Aorta (tissue), 5 donors: ENCODE data around the gene SLC5A5. TPM values are rescaled to one million over a fixed set of nuclear protein-coding genes. Genes with fewer than 3 reads are reported as not detected.

ENCODE experiments used
- ATAC-seq: fragments of 200-7000 bp; cut with Tn5 transposase; one replicate; pipeline ENCODE4 v1.9.1; 2022; ENCODE audit warnings: moderate library complexity; ENCODE audit not compliant: low FRiP score
- DNase-seq, 2 donors: peaks; one replicate each; pipeline ENCODE4 v3.0.0-alpha.2; 2020
- H3K27ac ChIP-seq, 2 donors: one replicate each; pipeline ENCODE4 v1.5.1; 2013; ENCODE audit warnings: low read length in 2 of 2, mild to moderate bottlenecking in 2 of 2, moderate library complexity in 2 of 2, control low read depth in 1 of 2, inconsistent platforms in 1 of 2, low read depth in 1 of 2
- H3K27me3 ChIP-seq, 2 donors: one replicate each; pipeline ENCODE4 v1.6.1; 2013; ENCODE audit warnings: control low read depth in 1 of 2, low read length in 1 of 2, mild to moderate bottlenecking in 1 of 2, moderate library complexity in 1 of 2; ENCODE audit not compliant: insufficient read depth in 2 of 2, control insufficient read depth in 1 of 2
- H3K36me3 ChIP-seq, 2 donors: one replicate each; pipeline ENCODE4 v1.6.1; 2013; ENCODE audit warnings: control low read depth in 1 of 2, low read length in 1 of 2, mild to moderate bottlenecking in 1 of 2; ENCODE audit not compliant: insufficient read depth in 2 of 2, control insufficient read depth in 1 of 2
- H3K4me1 ChIP-seq, 2 donors: one replicate each; pipeline ENCODE4 v1.6.1; 2013; ENCODE audit warnings: low read length in 2 of 2, control low read depth in 1 of 2, mild to moderate bottlenecking in 1 of 2, moderate library complexity in 1 of 2; ENCODE audit not compliant: insufficient read depth in 2 of 2, control insufficient read depth in 1 of 2
- H3K4me3 ChIP-seq, 2 donors: one replicate each; pipeline ENCODE4 v1.5.1; 2013; ENCODE audit warnings: low read length in 2 of 2, control low read depth in 1 of 2, mild to moderate bottlenecking in 1 of 2
- H3K9me3 ChIP-seq: one replicate; pipeline ENCODE4 v1.6.1; 2013; ENCODE audit warnings: mild to moderate bottlenecking, low read length; ENCODE audit not compliant: control insufficient read depth
- WGBS, 2 donors: extraction: QIAGEN DNeasy Blood & Tissue Kit; methylation state at CpG; one replicate each; pipeline ENCODE4 v1.1.7; 2013; 5-methylcytosine and 5-hydroxymethylcytosine counted together
- intact Hi-C, 2 donors: fragments of 100-400 bp; cut with DNase I; formaldehyde crosslinking; loops; one replicate each; pipeline versions ENCODE4 v1.14.2 to v1.15.0; 2022
- polyA plus RNA-seq, 2 donors: library from polyadenylated mRNA; stranded (reverse); fragments of 200-250 nt; gene quantifications; one replicate each; pipeline ENCODE4 v1.2.3, GENCODE V29; 2013
- total RNA-seq, 2 donors: library from RNA; stranded (reverse); fragmentation: NEBNext Ultra II Directional; extraction: Animal tissue kit (Norgen Biotek cat#: 25700); gene quantifications; one replicate each; pipeline ENCODE4 v1.2.1, GENCODE V29; 2021
- donor health status: healthy with polysubstance abuse.
- donor health status: Bipolar disorder and iron deficiency.
- donor health status: DM: no; HTN: no; CAD: no.
- donor health status: DM: no; HTN: no; CAD: no.
- donor health status: DM: yes; HTN: yes; CAD: no.

The SLC5A5 gene
- total and polyA plus RNA-seq, 4 donors: 0.03 TPM; not detected in 3

- DNase-seq: peak; percentile 99
- Histone ChIP-seq H3K4me3 (peak within 1 kb of the TSS; percentile 31 to 83), H3K27ac (peak within 1 kb of the TSS in 1 of 2 donors; percentile 2), H3K36me3 (peaks cover 0 to 1% of the 10 kb centered on the region in 2 donors), H3K9me3 (no peaks in the 10 kb centered on the region), H3K4me1 (peaks cover 2 to 6% of the 10 kb centered on the region in 2 donors), H3K27me3 (no peaks in the 10 kb centered on the region)
- ATAC-seq: peak; percentile 98
- intact Hi-C loops: loop anchor here (2.0 to 10.0 kb wide), 4 partner anchors 73 to 385 kb away; partner anchors contain the start of genes CCDC124 (in 1 of the 2) and SLC27A1 (in 1 of the 2)
- WGBS, 2 donors: 0% methylated on average over 73 to 80 of the region's 80 CpGs
These were observed 12.0 kb upstream of the SLC5A5 start, which contains the start of gene RPL18A for GRCh38 chr19:17859533-17860330. Gene RPL18A, plus strand, starts transcription at chr19:17859910. Its CDS starts 47 bp downstream, at chr19:17859957.

- DNase-seq (no peak), ATAC-seq (no peak)
- intact Hi-C loops: loop anchor here in 1 of 2 donors (5.0 kb wide), 1 partner anchor 137 kb away; no protein-coding TSS in a partner anchor
- Histone ChIP-seq H3K4me1 (peaks cover 2 to 6% of the 10 kb centered on the region in 2 donors), H3K9me3 (no peaks in the 10 kb centered on the region), H3K4me3 (peak overlapping the region; percentile 31 to 83), H3K36me3 (peaks cover 0 to 1% of the 10 kb centered on the region in 2 donors), H3K27me3 (no peaks in the 10 kb centered on the region), H3K27ac (peak overlapping the region in 1 of 2 donors; percentile 2)
- 2% methylated on average over 22 of the region's 22 CpGs for WGBS, 2 donors
These were observed 11.3 kb upstream of the SLC5A5 start for GRCh38 chr19:17860331-17860992.

GRCh38 chr19:17860993-17861360, 10.8 kb upstream of the SLC5A5 start:
- no peak for DNase-seq
- WGBS, 2 donors: 55 to 56% methylated on average over 7 of the region's 7 CpGs
- Histone ChIP-seq H3K27me3 (no peaks in the 10 kb centered on the region), H3K27ac (no peak overlapping the region), H3K4me3 (peak overlapping the region in 1 of 2 donors; percentile 83), H3K4me1 (peaks cover 2 to 6% of the 10 kb centered on the region in 2 donors), H3K9me3 (no peaks in the 10 kb centered on the region), H3K36me3 (peaks cover 0 to 1% of the 10 kb centered on the region in 2 donors)
- intact Hi-C loops: loop anchor here in 1 of 2 donors (5.0 kb wide), 1 partner anchor 136 kb away; no protein-coding TSS in a partner anchor
- ATAC-seq: no peak

DNA sequence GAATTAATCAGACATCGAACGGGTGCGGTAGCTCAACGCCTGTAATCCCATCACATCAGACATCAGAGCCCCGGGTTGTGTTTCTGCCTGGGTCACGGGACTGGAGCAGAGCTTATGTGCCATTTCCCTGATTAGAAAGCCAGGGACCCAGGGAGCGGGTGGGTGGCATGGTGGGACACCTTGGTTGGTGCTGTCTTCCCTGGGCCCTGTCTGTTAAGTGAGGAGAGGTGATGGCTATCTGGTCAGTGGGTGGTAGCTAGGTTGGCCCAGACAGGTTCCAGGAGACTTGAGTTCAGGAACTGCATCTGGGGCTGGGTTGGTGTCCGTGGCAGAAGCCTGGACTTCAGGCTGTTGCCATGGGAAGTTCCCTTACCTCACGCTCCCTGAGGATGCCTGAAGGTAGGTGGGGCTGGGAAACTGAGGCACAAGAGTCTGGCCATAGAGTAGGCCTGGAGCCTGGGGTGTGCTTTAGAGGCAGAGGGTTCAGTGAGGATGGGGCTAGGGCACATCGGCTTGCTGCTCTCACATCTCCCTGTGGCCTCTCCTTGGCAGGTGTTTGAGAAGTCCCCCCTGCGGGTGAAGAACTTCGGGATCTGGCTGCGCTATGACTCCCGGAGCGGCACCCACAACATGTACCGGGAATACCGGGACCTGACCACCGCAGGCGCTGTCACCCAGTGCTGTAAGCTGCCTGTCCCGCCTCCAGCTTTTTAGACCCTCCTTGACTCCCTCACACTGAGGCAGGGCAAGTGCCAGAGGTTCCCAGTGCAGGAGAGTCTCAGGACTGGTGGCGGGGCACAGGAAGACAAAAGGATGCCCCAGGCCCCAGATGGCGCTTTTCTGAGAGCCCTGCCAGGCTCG, 10.0 kb upstream of the SLC5A5 start:
- intact Hi-C loops: loop anchor here in 1 of 2 donors (5.0 kb wide), 1 partner anchor 136 kb away; no protein-coding TSS in a partner anchor
- Histone ChIP-seq H3K9me3 (no peaks in the 10 kb centered on the region), H3K36me3 (peaks cover 0 to 1% of the 10 kb centered on the region in 2 donors), H3K4me1 (peaks cover 2 to 6% of the 10 kb centered on the region in 2 donors), H3K27ac (no peak overlapping the region), H3K4me3 (no peak overlapping the region), H3K27me3 (no peaks in the 10 kb centered on the region)
- WGBS, 2 donors: 85 to 91% methylated on average over 22 to 23 of the region's 23 CpGs
- no peak for DNase-seq
- no peak for ATAC-seq

DNA sequence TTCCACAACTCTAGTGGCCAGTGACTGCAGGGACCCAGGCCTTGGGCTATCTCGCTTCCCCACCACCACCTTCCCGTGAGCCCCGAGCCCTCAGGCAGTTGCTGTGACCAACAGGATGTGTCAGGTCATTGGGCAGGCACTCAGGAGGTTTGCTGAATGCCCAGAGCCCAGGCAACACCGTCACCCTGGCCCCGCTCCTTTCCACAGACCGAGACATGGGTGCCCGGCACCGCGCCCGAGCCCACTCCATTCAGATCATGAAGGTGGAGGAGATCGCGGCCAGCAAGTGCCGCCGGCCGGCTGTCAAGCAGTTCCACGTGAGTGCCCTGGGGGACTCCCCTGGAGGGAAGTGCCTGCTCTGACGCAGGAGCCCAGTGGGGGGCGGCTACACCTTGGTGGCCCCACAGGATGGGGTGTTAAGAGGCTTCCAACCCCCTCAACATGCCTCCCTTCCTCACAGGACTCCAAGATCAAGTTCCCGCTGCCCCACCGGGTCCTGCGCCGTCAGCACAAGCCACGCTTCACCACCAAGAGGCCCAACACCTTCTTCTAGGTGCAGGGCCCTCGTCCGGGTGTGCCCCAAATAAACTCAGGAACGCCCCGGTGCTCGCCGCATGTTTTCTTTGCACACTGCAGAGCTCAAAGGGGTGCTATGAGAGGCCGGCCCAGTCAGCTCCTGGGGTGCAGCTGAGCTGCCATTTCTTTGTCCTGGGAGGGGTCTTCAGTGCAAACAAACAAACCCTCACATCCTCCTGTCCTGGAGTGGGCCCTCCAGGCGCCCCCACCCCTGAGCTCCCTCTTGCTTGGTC, 8.8 kb upstream of the SLC5A5 start:
- 88 to 90% methylated on average over 27 to 31 of the region's 31 CpGs for WGBS, 2 donors
- H3K4me3 ChIP-seq: no peak overlapping the region
- H3K36me3 ChIP-seq: peaks cover 0 to 1% of the 10 kb centered on the region in 2 donors
- no peak overlapping the region for H3K27ac ChIP-seq
- H3K27me3 ChIP-seq: no peaks in the 10 kb centered on the region
- ATAC-seq (no peak), DNase-seq (no peak)
- peaks cover 2 to 6% of the 10 kb centered on the region in 2 donors for H3K4me1 ChIP-seq
- H3K9me3 ChIP-seq: no peaks in the 10 kb centered on the region
- intact Hi-C loops: loop anchor here in 1 of 2 donors (5.0 kb wide), 1 partner anchor 134 kb away; no protein-coding TSS in a partner anchor

DNA sequence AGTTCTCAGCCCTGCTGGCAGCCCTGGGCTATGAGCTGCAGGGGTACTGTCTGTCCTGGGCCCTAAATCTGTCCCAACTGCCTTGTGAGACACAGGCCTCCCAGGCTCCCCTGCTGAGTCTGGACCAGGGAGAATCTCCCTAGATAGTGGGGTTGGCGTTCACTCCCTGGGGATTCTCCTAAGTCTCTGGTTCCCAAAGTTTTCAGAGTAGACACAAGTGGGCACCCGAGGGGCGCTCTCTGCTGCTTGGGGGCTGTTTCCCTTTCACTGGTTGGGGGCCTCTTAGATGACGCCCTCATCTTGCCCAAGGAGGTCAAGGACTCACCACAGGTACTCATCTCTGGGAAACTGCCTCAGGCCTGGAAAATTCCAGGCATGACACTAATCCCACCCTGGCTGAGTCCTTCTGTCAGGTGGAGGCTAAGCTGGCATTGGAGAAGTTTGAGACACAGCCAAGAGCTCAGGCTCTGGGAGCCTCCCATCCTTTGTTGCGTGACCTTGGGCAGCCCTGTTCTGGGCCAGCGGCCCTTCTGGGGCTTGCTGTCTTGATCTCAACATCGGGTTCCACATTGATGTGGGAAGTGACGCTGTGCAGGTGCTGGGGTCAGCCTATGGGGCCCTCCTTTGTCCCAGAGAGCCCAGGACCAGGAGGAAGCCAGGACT, 8.1 kb upstream of the SLC5A5 start:
- Histone ChIP-seq H3K27ac (no peak overlapping the region), H3K4me3 (no peak overlapping the region), H3K9me3 (no peaks in the 10 kb centered on the region), H3K4me1 (peaks cover 2 to 6% of the 10 kb centered on the region in 2 donors), H3K36me3 (peaks cover 0 to 1% of the 10 kb centered on the region in 2 donors), H3K27me3 (no peaks in the 10 kb centered on the region)
- no peak for ATAC-seq
- WGBS, 2 donors: 89 to 90% methylated on average over 8 of the region's 8 CpGs
- no peak for DNase-seq
- intact Hi-C loops: loop anchor here in 1 of 2 donors (5.0 kb wide), 1 partner anchor 134 kb away; no protein-coding TSS in a partner anchor
